ENCODE results near the gene PCDHB14. TPM values are rescaled to one million over a fixed set of nuclear protein-coding genes. Genes with fewer than 3 reads are reported as not detected.
"Not testable (repeated sequence)": the region's sequence is repeated elsewhere in the genome, so short reads cannot be mapped to it uniquely, and the experiment has no call there.

PCDHB14 gene
- total RNA-seq (2014; rRNA removed; shearing (Covaris generic)): 0.24 and 0.40 TPM in 2 replicates
- polyA plus RNA-seq (2015; cell fraction: cytosol; rRNA removed): 0.87 and 1.4 TPM in 2 replicates
- 1.3 and 3.7 TPM in 2 replicates for polyA plus RNA-seq (2015; cell fraction: nucleus; rRNA removed)

DNA sequence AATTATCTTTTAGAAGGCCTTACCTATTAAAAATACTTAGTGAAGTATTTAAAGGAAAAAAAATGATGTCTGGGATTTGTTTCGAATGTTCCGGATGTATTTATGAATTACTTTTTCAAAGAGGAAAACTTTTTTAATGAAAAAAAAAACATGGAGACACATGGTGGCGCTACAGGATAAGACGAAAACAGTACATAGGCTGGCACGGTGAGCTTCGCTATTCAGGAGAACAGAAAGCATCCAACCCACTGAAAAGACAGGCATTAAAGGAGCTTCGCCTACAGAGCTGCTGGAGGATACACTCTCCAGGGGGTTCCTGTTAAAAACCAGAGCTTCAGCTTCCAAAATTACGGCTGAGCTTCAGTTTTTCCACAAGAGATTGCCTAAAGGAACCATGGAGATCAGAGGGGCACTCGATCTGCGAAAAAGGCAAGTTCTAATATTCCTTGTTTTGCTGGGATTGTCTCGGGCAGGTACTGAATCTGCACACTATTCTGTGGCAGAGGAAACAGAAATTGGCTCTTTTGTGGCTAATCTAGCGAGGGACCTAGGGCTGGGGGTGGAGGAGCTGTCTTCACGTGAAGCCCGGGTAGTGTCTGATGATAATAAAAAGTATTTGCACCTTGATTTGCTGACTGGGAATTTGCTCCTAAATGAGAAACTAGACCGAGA is at the start of gene PCDHB14:
PCDHB14 (plus strand) TSS at position 232 of the 672 bp plus-strand sequence; CDS start at position 395, 163 bp downstream.
- in situ Hi-C loops (cut with HindIII; ENCODE audit: low pct_unique_long_range_greater_than_20kb, low sequenced_read_pairs): no loop called here
- peak; percentile 62 for DNase-seq (ENCODE audit: low read depth, low spot score)

DNA sequence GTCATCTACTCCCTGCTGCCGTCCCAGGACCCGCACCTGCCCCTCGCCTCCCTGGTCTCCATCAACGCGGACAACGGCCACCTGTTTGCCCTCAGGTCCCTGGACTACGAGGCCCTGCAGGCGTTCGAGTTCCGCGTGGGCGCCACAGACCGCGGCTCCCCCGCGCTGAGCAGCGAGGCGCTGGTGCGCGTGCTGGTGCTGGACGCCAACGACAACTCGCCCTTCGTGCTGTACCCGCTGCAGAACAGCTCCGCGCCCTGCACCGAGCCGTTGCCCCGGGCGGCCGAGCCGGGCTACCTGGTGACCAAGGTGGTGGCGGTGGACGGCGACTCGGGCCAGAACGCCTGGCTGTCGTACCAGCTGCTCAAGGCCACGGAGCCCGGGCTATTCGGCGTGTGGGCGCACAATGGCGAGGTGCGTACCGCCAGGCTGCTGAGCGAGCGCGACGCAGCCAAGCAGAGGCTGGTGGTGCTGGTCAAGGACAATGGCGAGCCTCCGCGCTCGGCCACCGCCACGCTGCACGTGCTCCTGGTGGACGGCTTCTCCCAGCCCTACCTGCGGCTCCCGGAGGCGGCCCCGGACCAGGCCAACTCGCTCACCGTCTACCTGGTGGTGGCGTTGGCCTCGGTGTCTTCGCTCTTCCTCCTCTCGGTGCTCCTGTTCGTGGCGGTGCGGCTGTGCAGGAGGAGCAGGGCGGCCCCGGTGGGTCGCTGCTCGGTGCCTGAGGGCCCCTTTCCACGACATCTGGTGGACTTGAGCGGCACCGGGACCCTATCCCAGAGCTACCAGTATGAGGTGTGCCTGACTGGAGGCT is 48.6 kb upstream of the PCDHB14 start:
- DNase-seq (ENCODE audit: low read depth, low spot score); in situ Hi-C loops (cut with HindIII; ENCODE audit: low pct_unique_long_range_greater_than_20kb, low sequenced_read_pairs): not testable (repeated sequence)

DNA sequence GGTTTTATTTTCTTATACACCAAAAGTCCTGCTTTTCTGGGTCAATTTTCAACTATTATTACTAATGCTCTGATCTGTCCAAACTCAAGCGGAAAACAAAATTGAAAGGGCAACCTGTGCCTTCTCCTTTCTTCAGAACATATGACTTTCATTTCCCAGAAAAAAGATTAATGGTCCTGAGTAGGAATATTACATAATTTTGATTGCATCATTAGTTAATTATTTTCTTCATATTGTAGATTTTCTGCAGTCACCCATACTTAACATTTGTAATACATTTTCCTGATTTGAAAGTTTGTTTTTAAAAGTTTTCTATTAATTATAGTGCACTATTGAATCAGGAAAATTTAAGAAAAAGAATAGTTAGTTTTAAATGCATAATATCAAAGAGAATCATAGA is 47.2 kb upstream of the PCDHB14 start:
- DNase-seq (ENCODE audit: low read depth, low spot score): no peak
- in situ Hi-C loops (cut with HindIII; ENCODE audit: low pct_unique_long_range_greater_than_20kb, low sequenced_read_pairs): no loop called here

DNA sequence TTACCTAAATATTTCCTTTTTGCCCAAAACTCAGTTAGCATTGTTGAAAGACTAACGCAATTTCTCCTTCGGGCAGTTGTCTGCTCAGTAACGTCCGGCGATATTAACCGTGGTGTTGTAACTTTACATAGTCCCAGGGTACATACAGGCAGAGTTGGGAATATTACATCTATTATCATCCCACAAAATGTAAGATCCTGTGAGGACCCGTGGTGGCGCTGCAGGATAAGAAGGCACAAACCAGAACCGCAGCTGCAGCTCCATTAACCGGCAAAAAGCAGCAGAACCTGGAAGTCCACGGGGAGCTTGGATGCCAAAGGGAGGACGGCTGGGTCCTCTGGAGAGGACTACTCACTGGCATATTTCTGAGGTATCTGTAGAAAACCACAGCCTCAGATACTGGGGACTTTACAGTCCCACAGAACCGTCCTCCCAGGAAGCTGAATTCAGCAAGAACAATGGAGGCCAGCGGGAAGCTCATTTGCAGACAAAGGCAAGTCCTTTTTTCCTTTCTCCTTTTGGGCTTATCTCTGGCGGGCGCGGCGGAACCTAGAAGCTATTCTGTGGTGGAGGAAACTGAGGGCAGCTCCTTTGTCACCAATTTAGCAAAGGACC is 45.5 kb upstream of the PCDHB14 start, which contains the start of gene PCDHB8:
PCDHB8 (plus strand) TSS at position 214 of the 615 bp plus-strand sequence; CDS start at position 459, 245 bp downstream.
- DNase-seq (ENCODE audit: low read depth, low spot score): peak; percentile 62
- in situ Hi-C loops (cut with HindIII; ENCODE audit: low pct_unique_long_range_greater_than_20kb, low sequenced_read_pairs): not testable (repeated sequence)

DNA sequence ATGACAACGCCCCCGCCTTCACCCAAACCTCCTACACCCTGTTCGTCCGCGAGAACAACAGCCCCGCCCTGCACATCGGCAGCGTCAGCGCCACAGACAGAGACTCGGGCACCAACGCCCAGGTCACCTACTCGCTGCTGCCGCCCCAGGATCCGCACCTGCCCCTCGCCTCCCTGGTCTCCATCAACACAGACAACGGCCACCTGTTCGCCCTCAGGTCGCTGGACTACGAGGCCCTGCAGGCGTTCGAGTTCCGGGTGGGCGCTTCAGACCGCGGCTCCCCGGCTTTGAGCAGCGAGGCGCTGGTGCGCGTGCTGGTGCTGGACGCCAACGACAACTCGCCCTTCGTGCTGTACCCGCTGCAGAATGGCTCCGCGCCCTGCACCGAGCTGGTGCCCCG is 43.8 kb upstream of the PCDHB14 start:
- in situ Hi-C loops (cut with HindIII; ENCODE audit: low pct_unique_long_range_greater_than_20kb, low sequenced_read_pairs); DNase-seq (ENCODE audit: low read depth, low spot score): not testable (repeated sequence)

GRCh38 chr5:141179876-141180275 is 43.3 kb upstream of the PCDHB14 start:
- in situ Hi-C loops (cut with HindIII; ENCODE audit: low pct_unique_long_range_greater_than_20kb, low sequenced_read_pairs); DNase-seq (ENCODE audit: low read depth, low spot score): not testable (repeated sequence)

GRCh38 chr5:141180313-141180712 is 42.8 kb upstream of the PCDHB14 start:
- in situ Hi-C loops (cut with HindIII; ENCODE audit: low pct_unique_long_range_greater_than_20kb, low sequenced_read_pairs): no loop called here
- DNase-seq (ENCODE audit: low read depth, low spot score): no peak

DNA sequence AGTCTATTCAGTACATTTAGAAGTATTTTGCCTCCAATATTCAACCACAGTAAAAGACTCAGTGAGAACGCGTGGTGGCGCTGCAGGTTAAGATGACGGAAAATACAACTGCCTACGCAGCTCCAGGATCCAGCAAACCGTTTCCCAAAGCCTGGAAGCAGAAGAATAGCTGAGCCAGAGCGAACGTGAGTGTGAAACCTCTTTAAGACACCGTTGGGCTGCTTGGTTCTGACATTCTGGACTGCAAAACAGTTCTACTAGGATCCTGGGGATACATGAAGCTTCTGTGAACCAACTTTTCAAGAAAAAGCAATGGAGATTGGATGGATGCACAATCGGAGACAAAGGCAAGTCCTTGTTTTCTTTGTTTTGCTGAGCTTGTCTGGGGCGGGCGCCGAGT is 40.9 kb upstream of the PCDHB14 start, which contains the start of gene PCDHB16:
PCDHB16 (plus strand) TSS at position 140 of the 400 bp plus-strand sequence; CDS start at position 313, 173 bp downstream.
- DNase-seq (ENCODE audit: low read depth, low spot score): peak; percentile 75
- in situ Hi-C loops (cut with HindIII; ENCODE audit: low pct_unique_long_range_greater_than_20kb, low sequenced_read_pairs): no loop called here

DNA sequence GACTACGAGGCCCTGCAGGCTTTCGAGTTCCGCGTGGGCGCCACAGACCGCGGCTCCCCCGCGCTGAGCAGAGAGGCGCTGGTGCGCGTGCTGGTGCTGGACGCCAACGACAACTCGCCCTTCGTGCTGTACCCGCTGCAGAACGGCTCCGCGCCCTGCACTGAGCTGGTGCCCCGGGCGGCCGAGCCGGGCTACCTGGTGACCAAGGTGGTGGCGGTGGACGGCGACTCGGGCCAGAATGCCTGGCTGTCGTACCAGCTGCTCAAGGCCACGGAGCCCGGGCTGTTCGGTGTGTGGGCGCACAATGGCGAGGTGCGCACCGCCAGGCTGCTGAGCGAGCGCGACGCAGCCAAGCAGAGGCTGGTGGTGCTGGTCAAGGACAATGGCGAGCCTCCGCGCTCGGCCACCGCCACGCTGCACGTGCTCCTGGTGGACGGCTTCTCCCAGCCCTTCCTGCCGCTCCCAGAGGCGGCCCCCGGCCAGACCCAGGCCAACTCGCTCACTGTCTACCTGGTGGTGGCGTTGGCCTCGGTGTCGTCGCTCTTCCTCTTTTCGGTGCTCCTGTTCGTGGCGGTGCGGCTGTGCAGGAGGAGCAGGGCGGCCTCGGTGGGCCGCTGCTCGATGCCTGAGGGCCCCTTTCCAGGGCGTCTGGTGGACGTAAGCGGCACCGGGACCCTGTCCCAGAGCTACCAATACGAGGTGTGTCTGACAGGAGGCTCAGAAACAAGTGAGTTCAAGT is 38.9 kb upstream of the PCDHB14 start:
- in situ Hi-C loops (cut with HindIII; ENCODE audit: low pct_unique_long_range_greater_than_20kb, low sequenced_read_pairs): not testable (repeated sequence)

GRCh38 chr5:141186897-141187512 is 36.1 kb upstream of the PCDHB14 start, which contains the start of gene PCDHB9:
TSS of gene PCDHB9 (plus strand) at chr5:141187161. CDS start at chr5:141187319, 158 bp downstream.
- in situ Hi-C loops (cut with HindIII; ENCODE audit: low pct_unique_long_range_greater_than_20kb, low sequenced_read_pairs): no loop called here

More for the DNA sequence above, 38.9 kb upstream of the PCDHB14 start:
- DNase-seq (ENCODE audit: low read depth, low spot score): not testable (repeated sequence)

GRCh38 chr5:141188682-141189081 is 34.5 kb upstream of the PCDHB14 start:
- in situ Hi-C loops (cut with HindIII; ENCODE audit: low pct_unique_long_range_greater_than_20kb, low sequenced_read_pairs); DNase-seq (ENCODE audit: low read depth, low spot score): not testable (repeated sequence)

More at GRCh38 chr5:141186897-141187512, 36.1 kb upstream of the PCDHB14 start, which contains the start of gene PCDHB9:
- peak; percentile 48 for DNase-seq (ENCODE audit: low read depth, low spot score)

- in situ Hi-C loops (cut with HindIII; ENCODE audit: low pct_unique_long_range_greater_than_20kb, low sequenced_read_pairs); DNase-seq (ENCODE audit: low read depth, low spot score): not testable (repeated sequence)
Observed at GRCh38 chr5:141189131-141189530, 34.0 kb upstream of the PCDHB14 start.

- in situ Hi-C loops (cut with HindIII; ENCODE audit: low pct_unique_long_range_greater_than_20kb, low sequenced_read_pairs): no loop called here
- peak; percentile 66 for DNase-seq (ENCODE audit: low read depth, low spot score)
Observed at GRCh38 chr5:141192110-141192725, 30.9 kb upstream of the PCDHB14 start, which contains the start of gene PCDHB10. TSS of gene PCDHB10 (plus strand) at chr5:141192353. CDS start at chr5:141192553, 200 bp downstream.

DNA sequence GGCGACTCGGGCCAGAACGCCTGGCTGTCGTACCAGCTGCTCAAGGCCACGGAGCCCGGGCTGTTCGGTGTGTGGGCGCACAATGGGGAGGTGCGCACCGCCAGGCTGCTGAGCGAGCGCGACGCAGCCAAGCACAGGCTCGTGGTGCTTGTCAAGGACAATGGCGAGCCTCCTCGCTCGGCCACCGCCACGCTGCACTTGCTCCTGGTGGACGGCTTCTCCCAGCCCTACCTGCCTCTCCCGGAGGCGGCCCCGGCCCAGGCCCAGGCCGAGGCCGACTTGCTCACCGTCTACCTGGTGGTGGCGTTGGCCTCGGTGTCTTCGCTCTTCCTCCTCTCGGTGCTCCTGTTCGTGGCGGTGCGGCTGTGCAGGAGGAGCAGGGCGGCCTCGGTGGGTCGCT is 28.8 kb upstream of the PCDHB14 start:
- in situ Hi-C loops (cut with HindIII; ENCODE audit: low pct_unique_long_range_greater_than_20kb, low sequenced_read_pairs); DNase-seq (ENCODE audit: low read depth, low spot score): not testable (repeated sequence)

DNA sequence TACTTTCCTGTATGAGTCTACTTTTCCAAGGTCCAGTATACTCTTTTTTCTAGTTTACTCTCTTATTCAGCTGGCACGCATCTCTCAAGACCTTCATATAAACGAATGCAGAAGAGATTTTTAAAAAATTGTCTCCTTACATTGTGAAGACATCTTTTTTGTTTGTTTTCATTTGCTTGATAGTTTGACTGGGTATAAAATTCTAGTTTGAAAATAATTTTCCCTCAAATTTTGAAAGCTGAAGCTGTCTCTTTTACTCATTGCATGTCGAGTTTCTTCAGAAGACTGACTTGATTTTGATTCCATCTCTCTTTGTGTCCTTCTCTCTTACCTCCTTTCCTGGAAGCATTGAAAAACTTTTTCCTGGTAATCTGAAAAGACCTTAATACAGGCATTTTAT is 26.8 kb upstream of the PCDHB14 start:
- DNase-seq (ENCODE audit: low read depth, low spot score): no peak
- in situ Hi-C loops (cut with HindIII; ENCODE audit: low pct_unique_long_range_greater_than_20kb, low sequenced_read_pairs): no loop called here

All from SK-MEL-5 (cell line).